PC-9 (cell line): Measurements from ENCODE around the gene CD44. TPM values are rescaled to one million over a fixed set of nuclear protein-coding genes. Genes with fewer than 3 reads are reported as not detected.

Experiments
- BruUV-seq: library from RNA; stranded (reverse); fragments of 400-500 nt; replicated peaks from 2 replicates; lab custom pipeline; 2021; lab: Mats Ljungman, UMichigan
- CTCF ChIA-PET: fragments of 300-600 bp; sonication (Branson Sonifier 250); formaldehyde crosslinking; loops from one replicate; lab custom pipeline; 2022; ENCODE audit warnings: antibody characterized with exemption; lab: Charles Lee
- POLR2A ChIA-PET: fragments of 300-600 bp; sonication (Branson Sonifier 250); formaldehyde crosslinking; loops from one replicate; lab custom pipeline; 2022; ENCODE audit warnings: antibody characterized with exemption; ENCODE audit not compliant: unreplicated experiment; lab: Charles Lee
- DNase-seq, 2 experiments: peaks; one replicate each; pipeline versions ENCODE4 v3.0.0 to v3.0.0-alpha.2; 2015 to 2022; ENCODE audit warnings: mixed read lengths in 1 of 2
- H2AFZ ChIP-seq: fragments of 200-600 bp; sonication (generic); 2 replicates; pipeline ENCODE4 v1.8.1; 2017; ENCODE audit warnings: antibody characterized with exemption
- H3F3A ChIP-seq: fragments of 200-600 bp; sonication (generic); 2 replicates; pipeline ENCODE4 v1.8.1; 2017; ENCODE audit warnings: antibody characterized with exemption, mild to moderate bottlenecking, low read depth; ENCODE audit not compliant: insufficient read depth
- H3K27ac ChIP-seq: fragments of 200-600 bp; sonication (generic); 2 replicates; pipeline ENCODE4 v1.6.1; 2016; ENCODE audit warnings: mixed run types
- H3K27me3 ChIP-seq: fragments of 200-600 bp; sonication (generic); 2 replicates; pipeline ENCODE4 v1.6.1; 2016; ENCODE audit warnings: low read depth, mixed run types; ENCODE audit not compliant: insufficient read depth
- H3K36me3 ChIP-seq: fragments of 200-600 bp; sonication (generic); 2 replicates; pipeline ENCODE4 v1.6.1; 2016; ENCODE audit warnings: low read depth, mixed run types
- H3K4me1 ChIP-seq: fragments of 200-600 bp; sonication (generic); replicated peaks from 2 replicates; pipeline ENCODE4 v1.6.1; 2016; ENCODE audit warnings: mixed run types; ENCODE audit not compliant: insufficient read depth
- H3K4me2 ChIP-seq: fragments of 200-600 bp; sonication (generic); 2 replicates; pipeline ENCODE4 v1.6.1; 2017; ENCODE audit warnings: mixed run types
- H3K4me3 ChIP-seq: fragments of 200-600 bp; sonication (generic); 2 replicates; pipeline ENCODE4 v1.6.1; 2016; ENCODE audit warnings: mixed run types
- H3K79me2 ChIP-seq: fragments of 200-600 bp; sonication (generic); 2 replicates; pipeline ENCODE4 v1.6.1; 2017; ENCODE audit warnings: low read depth, mixed run types
- H3K9me2 ChIP-seq: fragments of 200-600 bp; sonication (generic); 2 replicates; pipeline ENCODE4 v1.8.1; 2017; ENCODE audit warnings: mild to moderate bottlenecking; ENCODE audit not compliant: insufficient read depth
- H3K9me3 ChIP-seq: fragments of 200-600 bp; sonication (generic); 2 replicates; pipeline ENCODE4 v1.8.1; 2016; ENCODE audit warnings: low read depth; ENCODE audit not compliant: insufficient read depth
- H4K20me1 ChIP-seq: fragments of 200-600 bp; sonication (generic); 2 replicates; pipeline ENCODE4 v1.8.1; 2017; ENCODE audit not compliant: insufficient read depth
- EZH2 ChIP-seq: fragments of 200-600 bp; sonication (generic); IDR thresholded peaks from 2 replicates; pipeline ENCODE4 v1.8.0; 2017; ENCODE audit warnings: antibody characterized with exemption, low read depth
- intact Hi-C: fragments of 100-400 bp; cut with micrococcal nuclease; formaldehyde crosslinking; loops from one replicate; pipeline ENCODE4 v1.10.0; 2022; ENCODE audit not compliant: unreplicated experiment
- total RNA-seq: library from RNA; stranded (reverse); gene quantifications from 2 replicates; pipeline ENCODE4 v1.2.3, GENCODE V29; 2021
- TF ChIP-seq, protein P1 (sequence below): fragments of 200-600 bp; sonication (generic); conservative IDR thresholded peaks from 2 replicates; pipeline ENCODE4 v1.6.1; 2017; ENCODE audit warnings: mixed run types, antibody characterized with exemption, mild to moderate bottlenecking, moderate library complexity

Gene CD44
- total RNA-seq, 1 experiment from 2014 or later = 775 TPM

DNA sequence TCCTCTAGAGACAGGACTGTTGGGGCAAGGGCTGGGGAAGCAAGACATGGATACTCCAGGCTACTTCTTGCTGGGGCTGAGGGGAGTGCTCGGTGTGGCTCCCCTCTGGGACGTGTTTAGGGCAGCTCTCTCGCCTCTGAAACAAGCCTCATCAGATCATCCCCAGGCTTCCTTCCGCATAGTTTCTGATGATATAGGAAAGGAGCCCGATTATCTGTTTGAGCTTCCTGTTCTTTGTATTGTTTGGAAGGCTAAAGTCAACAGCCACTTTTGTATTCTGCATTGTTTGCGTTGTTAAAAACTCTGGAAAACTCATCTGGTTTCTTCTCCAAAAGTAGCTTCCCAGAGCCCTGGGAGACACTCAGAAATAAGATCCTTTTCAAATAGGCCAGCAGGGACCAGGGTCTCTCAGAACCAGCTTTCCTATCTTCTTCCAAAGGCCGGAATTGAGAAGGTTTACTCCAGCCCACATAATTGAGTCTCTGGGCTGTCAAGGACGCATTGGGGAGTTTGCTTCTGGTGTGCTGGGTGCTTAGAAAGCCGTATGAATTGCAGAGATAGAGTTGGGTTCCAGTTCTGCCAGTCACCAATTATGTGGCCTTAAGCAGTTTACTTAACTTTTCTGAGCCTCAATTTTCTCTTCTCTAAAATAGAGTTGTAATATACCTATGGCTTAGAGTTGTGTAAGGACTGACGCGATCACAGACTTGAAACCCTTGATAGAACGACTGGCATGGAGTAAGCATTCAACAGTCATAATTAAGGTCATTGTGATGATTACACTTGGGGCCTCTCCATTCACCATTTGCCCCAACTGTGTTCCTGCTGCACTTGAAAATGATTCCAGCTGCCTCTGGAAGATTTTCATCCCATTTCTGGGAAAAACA is 19.1 kb downstream of the CD44 start:
- peaks cover 38% of the 10 kb centered on the region for H4K20me1 ChIP-seq
- no peak for DNase-seq
- H3K4me1 ChIP-seq = peaks cover 86% of the 10 kb centered on the region
- no TSS peak for BruUV-seq
- H3K27me3 ChIP-seq = no peaks in the 10 kb centered on the region
- H3K9me3 ChIP-seq = 0 out of 2 replicates have a peak, but pooled peaks cover 6% of the 10 kb centered on the region
- peak overlapping the region; percentile 94; the same call in 1 of the 2 replicates for H3K27ac ChIP-seq
- TF ChIP-seq, protein P1, sequence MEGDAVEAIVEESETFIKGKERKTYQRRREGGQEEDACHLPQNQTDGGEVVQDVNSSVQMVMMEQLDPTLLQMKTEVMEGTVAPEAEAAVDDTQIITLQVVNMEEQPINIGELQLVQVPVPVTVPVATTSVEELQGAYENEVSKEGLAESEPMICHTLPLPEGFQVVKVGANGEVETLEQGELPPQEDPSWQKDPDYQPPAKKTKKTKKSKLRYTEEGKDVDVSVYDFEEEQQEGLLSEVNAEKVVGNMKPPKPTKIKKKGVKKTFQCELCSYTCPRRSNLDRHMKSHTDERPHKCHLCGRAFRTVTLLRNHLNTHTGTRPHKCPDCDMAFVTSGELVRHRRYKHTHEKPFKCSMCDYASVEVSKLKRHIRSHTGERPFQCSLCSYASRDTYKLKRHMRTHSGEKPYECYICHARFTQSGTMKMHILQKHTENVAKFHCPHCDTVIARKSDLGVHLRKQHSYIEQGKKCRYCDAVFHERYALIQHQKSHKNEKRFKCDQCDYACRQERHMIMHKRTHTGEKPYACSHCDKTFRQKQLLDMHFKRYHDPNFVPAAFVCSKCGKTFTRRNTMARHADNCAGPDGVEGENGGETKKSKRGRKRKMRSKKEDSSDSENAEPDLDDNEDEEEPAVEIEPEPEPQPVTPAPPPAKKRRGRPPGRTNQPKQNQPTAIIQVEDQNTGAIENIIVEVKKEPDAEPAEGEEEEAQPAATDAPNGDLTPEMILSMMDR = no peak
- no peak for TF ChIP-seq EZH2
- POLR2A ChIA-PET = no interaction called here
- peak overlapping the region; percentile 31 for H3K4me2 ChIP-seq
- no peaks in the 10 kb centered on the region; the same call in 1 of the 2 replicates for H3K9me2 ChIP-seq
- no peak overlapping the region for H2AFZ ChIP-seq
- no peak overlapping the region; the same call in 1 of the 2 replicates for H3K4me3 ChIP-seq
- CTCF ChIA-PET = no interaction called here
- intact Hi-C loops = no loop called here
- H3F3A ChIP-seq = peaks cover 91% of the 10 kb centered on the region
- H3K36me3 ChIP-seq = peaks cover 79% of the 10 kb centered on the region
- peaks cover 100% of the 10 kb centered on the region for H3K79me2 ChIP-seq

DNA sequence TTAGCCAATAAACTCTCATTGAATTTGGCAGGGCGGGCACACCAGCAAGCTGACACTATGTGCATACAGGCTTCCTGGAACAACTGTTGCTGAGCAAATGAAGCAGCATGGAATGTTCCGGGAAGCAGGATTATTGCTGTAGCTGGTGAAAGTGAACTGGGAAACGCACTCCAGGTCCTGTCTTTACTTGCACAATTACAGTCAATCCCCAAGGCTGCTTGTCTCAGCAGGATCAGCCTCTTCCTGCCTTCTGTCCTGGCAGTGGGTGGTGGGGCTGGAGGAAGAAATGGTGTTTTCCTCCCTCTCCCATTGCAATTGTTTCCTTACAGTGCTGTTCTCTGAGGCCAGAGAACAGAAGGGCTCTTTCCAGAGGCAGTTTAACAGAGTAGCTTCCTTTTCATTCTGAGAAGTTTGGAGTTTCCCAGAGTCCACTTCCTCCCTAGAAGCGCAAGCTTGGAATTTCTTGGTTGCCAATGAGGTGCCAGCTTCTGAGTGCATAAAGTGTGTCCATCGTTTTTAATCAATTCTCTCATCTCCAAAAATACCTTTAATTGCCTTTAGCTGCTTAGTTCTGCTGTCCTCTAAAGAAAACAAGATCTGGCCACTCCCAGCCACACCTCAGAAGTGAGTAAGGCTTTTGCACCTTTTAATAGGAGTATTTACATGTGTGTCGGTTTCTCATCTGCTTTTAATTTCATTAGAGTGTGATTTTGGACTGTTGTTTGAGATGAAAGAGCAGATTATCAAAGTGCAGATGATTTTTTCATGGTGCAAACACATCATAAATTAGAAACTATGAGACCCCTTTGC is 19.9 kb downstream of the CD44 start:
- peaks cover 76% of the 10 kb centered on the region for H3K36me3 ChIP-seq
- H3F3A ChIP-seq = peaks cover 91% of the 10 kb centered on the region
- TF ChIP-seq, protein P1 = no peak
- no peak for TF ChIP-seq EZH2
- peak overlapping the region; percentile 94 for H3K27ac ChIP-seq
- BruUV-seq = no TSS peak
- no peak overlapping the region for H3K4me3 ChIP-seq
- no peaks in the 10 kb centered on the region for H3K27me3 ChIP-seq
- no peak overlapping the region for H2AFZ ChIP-seq
- ChIA-PET POLR2A (no interaction called here), CTCF (no interaction called here)
- 0 out of 2 replicates have a peak, but pooled peaks cover 6% of the 10 kb centered on the region for H3K9me3 ChIP-seq
- no peak for DNase-seq
- intact Hi-C loops = no loop called here
- H3K4me2 ChIP-seq = peak overlapping the region; percentile 31
- peaks cover 32% of the 10 kb centered on the region for H4K20me1 ChIP-seq
- peaks cover 86% of the 10 kb centered on the region for H3K4me1 ChIP-seq
- peaks cover 100% of the 10 kb centered on the region for H3K79me2 ChIP-seq
- no peaks in the 10 kb centered on the region; the same call in 1 of the 2 replicates for H3K9me2 ChIP-seq

DNA sequence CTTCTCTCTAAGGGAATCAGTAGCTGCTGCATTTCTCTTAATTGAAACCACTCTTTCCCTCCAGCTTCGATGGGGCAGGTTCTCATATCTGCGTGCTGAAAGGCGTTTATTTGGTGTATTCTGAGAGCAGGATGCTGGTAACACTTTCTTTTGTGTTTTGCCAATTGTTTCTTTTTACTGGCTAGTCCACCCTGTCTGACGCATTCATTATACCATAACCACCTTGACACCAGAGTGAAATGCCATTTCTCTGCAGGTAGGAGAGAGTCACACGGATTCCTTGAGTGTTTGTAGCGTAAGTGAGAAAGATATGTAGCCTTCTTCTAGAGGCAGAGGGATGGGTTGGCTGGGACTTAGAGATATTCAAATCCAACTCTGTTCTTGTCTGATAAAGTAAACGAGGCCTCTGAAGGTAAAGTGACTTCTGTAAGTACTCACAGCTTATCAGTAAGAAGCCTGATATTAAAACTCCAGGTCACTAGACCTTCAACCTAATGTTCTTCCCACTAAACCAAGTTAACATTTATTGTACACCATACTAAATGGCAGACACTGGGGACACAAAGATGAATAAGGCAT is 21.4 kb downstream of the CD44 start:
- peak overlapping the region; percentile 27; the same call in 1 of the 2 replicates for H3K4me2 ChIP-seq
- POLR2A ChIA-PET = no interaction called here
- no peak overlapping the region for H3K4me3 ChIP-seq
- no peak for DNase-seq
- peaks cover 100% of the 10 kb centered on the region for H3K79me2 ChIP-seq
- BruUV-seq = no TSS peak
- CTCF ChIA-PET = no interaction called here
- no peak overlapping the region for H2AFZ ChIP-seq
- peaks cover 86% of the 10 kb centered on the region for H3K4me1 ChIP-seq
- peaks cover 21% of the 10 kb centered on the region for H4K20me1 ChIP-seq
- peak overlapping the region; percentile 94 for H3K27ac ChIP-seq
- H3K9me3 ChIP-seq = no peaks in the 10 kb centered on the region
- peaks cover 75% of the 10 kb centered on the region for H3K36me3 ChIP-seq
- intact Hi-C loops = no loop called here
- no peaks in the 10 kb centered on the region for H3K27me3 ChIP-seq
- no peak for TF ChIP-seq EZH2
- TF ChIP-seq, protein P1 = no peak
- H3K9me2 ChIP-seq = no peaks in the 10 kb centered on the region; the same call in 1 of the 2 replicates
- peaks cover 91% of the 10 kb centered on the region for H3F3A ChIP-seq
